NCI-H2107 treated with DMSO at 0.1 percent for 48 hours (cell line): ENCODE measurements around the gene CMKLR1.

Experiments
- DNase-seq: peaks from one replicate; lab custom pipeline; 2025; ENCODE audit not compliant: unreplicated experiment; lab: John Stamatoyannopoulos, UW

CMKLR1 gene

GRCh38 chr12:108302016-108302402 lies 37.1 kb downstream of the CMKLR1 start:
- DNase-seq, result no peak

DNA sequence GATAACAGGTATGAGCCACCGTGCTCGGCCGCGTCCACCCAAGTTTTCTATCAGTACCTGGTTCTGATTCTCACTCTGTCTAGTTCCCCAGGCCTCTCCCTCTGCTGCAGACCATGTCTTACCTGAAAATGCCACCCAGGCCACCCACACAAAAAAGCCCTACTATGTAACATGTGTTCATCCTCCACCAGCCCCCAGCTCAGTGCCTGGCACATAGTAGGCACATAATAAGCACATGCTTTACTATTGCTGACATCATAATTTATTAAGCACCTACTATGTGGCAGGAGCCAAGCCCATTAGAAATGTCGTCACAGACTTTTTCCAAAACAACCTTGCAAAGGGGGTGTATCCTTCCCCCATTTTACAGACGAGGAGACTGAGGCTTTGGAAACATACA lies 37.8 kb downstream of the CMKLR1 start:
- no peak for DNase-seq

DNA sequence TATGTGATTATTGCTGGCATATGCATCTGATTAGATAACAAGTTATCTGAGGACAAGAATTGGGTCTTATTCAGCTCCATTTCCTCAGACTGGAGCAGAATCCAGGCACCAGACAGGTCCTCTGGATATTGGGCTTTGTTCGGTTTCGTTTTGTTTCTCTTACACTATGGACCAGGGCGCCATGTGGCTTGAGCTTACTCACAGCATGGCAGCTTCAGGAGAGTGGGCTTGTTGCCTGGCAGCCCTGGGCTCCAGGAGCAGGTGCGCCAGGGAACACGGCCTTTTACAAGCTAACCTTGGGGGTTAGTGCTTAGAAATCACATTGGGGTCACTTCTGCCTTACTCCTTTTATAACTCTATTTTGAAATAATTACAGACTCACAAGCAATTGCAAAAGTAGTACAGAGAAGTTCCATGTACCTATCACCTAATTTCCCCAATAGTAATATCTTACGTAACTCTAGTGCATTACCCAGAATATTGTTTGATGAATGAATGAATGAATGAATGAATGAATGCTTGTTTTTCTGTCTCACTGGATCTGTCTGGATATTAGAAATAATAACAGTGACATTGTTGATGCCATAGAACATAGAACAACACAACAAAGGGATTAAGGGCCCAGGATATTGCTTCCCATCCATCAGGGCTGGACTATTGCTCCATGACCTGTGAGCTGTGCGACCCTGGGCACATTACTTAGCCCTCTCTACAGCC lies 39.0 kb downstream of the CMKLR1 start:
- no peak for DNase-seq

DNA sequence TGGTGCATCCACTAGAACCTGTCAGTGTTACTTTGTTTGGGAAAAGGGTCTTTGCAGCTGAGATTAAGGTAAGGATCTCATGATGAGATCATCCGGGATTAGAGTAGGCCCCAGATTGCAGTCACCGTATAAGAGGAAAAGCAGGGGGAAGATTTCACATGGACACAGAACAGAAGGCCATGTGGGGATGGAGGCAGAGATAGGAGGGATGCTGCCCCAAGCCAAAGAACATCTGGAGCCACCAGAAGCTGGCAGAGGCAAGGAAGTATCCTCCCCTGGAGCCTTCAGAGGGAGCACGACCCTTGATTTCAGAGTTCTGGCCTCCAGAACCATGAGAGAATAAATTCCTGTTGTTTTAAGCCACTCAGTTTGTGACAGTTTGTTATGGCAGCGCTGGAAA lies 39.6 kb downstream of the CMKLR1 start:
- DNase-seq, result no peak

GRCh38 chr12:108298761-108299275 lies 40.3 kb downstream of the CMKLR1 start:
- no peak for DNase-seq

- no peak for DNase-seq
Measured at GRCh38 chr12:108297895-108298760, 41.0 kb downstream of the CMKLR1 start.

DNA sequence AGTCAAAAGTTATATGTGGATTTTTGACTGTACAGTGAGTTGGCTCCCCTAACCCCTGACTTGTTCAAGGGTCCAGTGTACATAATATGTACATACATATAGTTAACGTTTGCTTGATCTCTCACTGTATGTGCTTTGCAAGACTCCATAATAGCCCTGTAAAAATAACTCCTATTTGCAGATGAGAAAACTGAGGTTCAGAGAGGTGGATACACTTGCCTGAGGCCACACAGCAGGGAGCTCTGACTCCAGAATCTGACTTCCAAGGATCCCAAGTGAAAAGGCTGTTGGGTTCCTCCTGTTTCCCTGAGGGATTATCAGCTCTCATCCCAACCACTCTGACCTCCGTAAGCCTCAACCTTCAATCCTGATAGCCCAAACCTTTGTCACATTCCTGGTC lies 41.7 kb downstream of the CMKLR1 start:
- no peak for DNase-seq

GRCh38 chr12:108296945-108297344 lies 42.2 kb downstream of the CMKLR1 start:
- DNase-seq, result no peak

DNA sequence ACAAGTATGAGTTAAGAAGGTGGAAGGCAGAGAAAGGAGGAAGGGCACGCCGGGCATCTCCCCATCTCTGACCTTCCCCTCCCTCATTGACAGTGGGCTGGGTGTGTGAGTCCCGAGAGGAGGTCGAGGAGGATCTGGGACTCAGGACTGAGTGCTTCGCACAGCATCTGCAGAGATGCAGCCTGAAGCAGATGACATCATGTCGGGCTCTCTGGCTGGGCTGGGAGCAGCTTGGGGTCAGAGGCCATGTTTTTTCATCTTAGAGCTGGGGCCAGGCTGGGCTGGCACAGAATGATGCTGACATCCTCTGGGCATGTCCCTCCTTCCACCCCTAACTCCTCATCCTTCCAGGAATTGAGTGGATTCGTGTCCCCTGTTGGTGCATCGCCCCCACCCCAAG lies 43.5 kb downstream of the CMKLR1 start:
- DNase-seq, result no peak

DNA sequence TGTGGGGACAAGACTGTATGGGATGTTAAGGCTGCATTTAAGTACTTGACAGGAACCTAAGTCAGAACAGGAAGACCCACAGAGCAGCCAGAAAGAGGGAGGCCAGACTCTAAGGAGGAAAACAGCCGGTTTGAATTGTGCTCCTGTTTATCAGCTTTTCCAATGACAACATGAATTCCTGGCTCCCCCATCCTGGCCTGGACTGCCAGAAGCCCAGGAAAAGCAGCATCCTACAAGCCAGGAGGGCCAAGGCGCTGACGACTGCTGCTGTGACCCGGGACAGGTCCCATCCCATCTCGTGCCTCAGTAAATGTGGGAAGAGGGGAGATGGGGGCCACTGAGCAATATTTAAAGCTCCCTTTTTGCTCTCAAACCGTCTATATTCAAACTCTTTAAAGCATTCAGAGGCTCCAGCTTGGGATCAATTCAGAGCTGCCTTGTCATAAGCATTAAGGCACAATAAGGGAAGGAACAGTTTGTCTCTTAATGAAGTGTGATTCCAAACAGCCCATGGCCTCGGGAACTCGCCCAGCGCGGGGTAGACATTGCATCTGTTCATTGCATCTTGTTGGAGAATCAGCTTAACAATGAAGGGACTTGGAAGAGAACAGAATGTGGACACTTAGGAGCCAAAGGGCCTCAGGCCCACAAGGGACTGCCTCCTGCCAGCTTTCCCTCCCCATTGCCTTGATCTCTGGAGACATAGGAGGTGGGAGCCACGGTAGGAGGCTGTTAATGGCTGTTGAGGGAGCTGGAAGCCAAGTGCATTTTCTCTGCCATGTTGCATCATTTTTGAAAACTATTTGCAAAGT lies 49.6 kb downstream of the CMKLR1 start:
- DNase-seq, result no peak

DNA sequence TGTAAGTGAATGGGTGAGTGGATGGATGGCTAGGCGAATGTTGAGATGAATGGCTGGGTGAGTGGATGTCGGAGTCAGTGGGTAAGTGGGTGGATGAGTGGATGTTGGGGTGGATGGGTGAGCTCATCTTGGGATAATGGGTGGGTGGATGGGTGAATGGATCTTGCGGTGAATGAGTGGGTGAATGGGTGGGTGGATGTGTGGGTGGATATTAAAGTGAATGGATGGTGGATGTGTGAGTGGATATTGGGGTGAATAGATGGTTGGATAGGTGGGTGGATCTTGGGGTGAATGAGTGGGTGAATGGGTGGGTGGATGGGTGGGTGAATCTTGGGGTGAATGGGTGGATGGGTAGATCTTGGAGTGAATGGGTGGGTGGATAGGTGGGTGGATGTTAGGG lies 51.9 kb downstream of the CMKLR1 start:
- DNase-seq, result no peak

- no peak for DNase-seq
Measured at GRCh38 chr12:108285016-108285415, 54.1 kb downstream of the CMKLR1 start.

- no peak for DNase-seq
Measured at GRCh38 chr12:108284163-108284562, 54.9 kb downstream of the CMKLR1 start.

DNA sequence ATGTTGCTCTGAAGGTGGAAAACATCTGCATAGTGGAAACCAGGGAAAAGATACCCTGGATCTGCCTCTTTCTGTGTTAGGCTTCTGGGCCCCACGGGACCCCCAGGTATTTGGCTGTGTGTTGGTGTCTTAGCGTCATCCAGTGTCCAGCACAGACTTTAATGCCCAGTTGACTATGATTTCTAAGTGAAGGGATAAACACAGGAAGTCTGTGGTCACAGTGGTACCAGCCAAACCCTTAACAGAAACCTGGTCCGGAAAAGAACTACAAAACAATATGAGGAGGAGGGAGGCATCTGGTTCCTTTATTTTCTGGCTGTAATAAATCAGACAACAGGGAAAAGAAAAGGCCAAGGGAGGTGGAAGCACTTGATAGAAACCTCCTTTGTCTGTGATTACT lies 56.4 kb downstream of the CMKLR1 start:
- no peak for DNase-seq

DNA sequence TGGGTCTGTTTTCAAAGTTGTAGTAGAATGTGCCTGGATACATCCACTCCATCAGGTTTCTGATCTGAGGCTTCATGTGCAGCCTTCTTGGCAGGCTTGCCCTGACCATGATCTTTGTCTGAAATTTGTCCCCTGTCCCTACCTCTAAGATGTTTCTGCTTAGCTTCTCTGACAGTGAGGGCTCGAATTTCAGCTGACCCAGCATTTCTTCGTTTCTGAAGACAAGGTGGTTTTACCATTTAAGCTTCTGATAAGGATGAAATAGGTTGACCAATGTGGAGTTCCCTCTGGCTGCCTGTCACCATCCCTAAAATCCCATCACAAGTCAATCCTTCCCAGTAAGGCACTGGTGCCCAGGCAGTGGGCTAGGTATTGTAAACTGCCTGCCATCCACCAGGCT lies 57.0 kb downstream of the CMKLR1 start:
- DNase-seq, result no peak

- DNase-seq, result no peak
Measured at GRCh38 chr12:108277613-108278012, 61.5 kb downstream of the CMKLR1 start.

DNA sequence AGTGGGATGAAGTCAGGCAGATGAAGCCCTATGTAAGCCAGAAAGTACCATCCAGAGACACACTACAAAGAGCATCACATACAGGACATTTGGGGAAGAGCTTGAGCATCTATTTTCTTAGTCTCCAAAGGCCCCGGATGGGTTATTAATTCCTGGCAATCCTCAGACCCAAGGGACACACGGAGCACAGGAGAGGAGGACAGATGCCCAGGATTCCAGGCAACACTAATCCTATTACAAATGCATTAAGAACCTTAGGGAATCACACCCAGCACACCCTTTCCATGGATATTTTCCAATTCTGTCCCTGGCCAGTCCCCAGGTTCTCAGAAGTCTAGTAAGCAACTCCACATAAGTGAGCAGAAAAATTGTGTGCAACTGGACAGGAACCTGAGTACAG lies 65.9 kb downstream of the CMKLR1 start:
- no peak for DNase-seq

GRCh38 chr12:108271951-108272872 lies 66.9 kb downstream of the CMKLR1 start:
- no peak for DNase-seq

DNA sequence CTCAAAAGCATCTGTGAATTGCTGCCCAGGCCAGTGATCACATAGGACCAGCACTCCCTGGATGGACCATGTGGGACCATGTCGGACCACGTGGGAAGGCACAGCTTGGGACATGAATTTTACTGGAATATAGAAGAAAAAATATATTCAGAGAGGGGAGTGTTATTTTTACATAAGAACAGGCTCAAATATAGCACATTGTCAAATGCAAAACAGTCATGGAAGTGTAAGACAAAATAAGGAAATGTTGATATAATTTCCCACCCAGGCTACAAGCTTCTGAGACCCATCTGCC lies 68.3 kb downstream of the CMKLR1 start:
- DNase-seq, result no peak

GRCh38 chr12:108270035-108270848 lies 68.9 kb downstream of the CMKLR1 start:
- no peak for DNase-seq
